HepG2 (cell line): ENCODE measurements around the gene FBRSL1. TPM values are rescaled to one million over a fixed set of nuclear protein-coding genes. Genes with fewer than 3 reads are reported as not detected.

Experiments used
- FIP1L1 ChIP-seq: fragments of 200-400 bp; formaldehyde crosslinking; IDR thresholded peaks from 2 replicates; pipeline ENCODE4 v1.6.1; 2018; ENCODE audit warnings: low read depth, mild to moderate bottlenecking, low read length, moderate library complexity, borderline replicate concordance; ENCODE audit not compliant: insufficient read depth
- HNF4G ChIP-seq, 2 experiments: sonication (generic) in 1 of 2; formaldehyde crosslinking in 1 of 2; IDR thresholded peaks; 2 replicates each; pipeline versions ENCODE4 v1.4.0 to v1.6.1; 2011 to 2020; ENCODE audit warnings: borderline replicate concordance in 2 of 2, low read depth in 2 of 2, mild to moderate bottlenecking in 2 of 2, low read length in 1 of 2, missing genetic modification reagents in 1 of 2, moderate library complexity in 1 of 2
- HOXD1 ChIP-seq: sonication (generic); formaldehyde crosslinking; IDR thresholded peaks from 2 replicates; pipeline ENCODE4 v1.5.0; 2020; ENCODE audit warnings: missing genetic modification reagents
- KAT8 ChIP-seq: IDR thresholded peaks from 2 replicates; pipeline ENCODE4 v1.6.1; 2016; ENCODE audit warnings: missing genetic modification reagents, missing compliant biosample characterization
- KLF6 ChIP-seq: IDR thresholded peaks from 2 replicates; pipeline ENCODE4 v1.8.0; 2016; ENCODE audit warnings: missing biosample characterization, missing genetic modification reagents
- MYC ChIP-seq: sonication (generic); formaldehyde crosslinking; IDR thresholded peaks from 2 replicates; pipeline ENCODE4 v1.9.0; 2021; ENCODE audit warnings: missing genetic modification reagents, borderline replicate concordance
- NKX3-1 ChIP-seq: sonication (generic); formaldehyde crosslinking; IDR thresholded peaks from 2 replicates; pipeline ENCODE4 v1.5.0; 2020; ENCODE audit warnings: missing genetic modification reagents
- POLR2AphosphoS2 ChIP-seq: IDR thresholded peaks from 2 replicates; pipeline ENCODE4 v1.6.1; 2011; ENCODE audit warnings: low read depth, low read length, improper control_type of control experiment
- SAFB2 ChIP-seq: sonication (generic); formaldehyde crosslinking; IDR thresholded peaks from 2 replicates; pipeline ENCODE4 v1.5.1; 2020; ENCODE audit warnings: missing genetic modification reagents, low read depth, mild to moderate bottlenecking, borderline replicate concordance
- SP140L ChIP-seq: sonication (generic); formaldehyde crosslinking; IDR thresholded peaks from 2 replicates; pipeline ENCODE4 v1.4.0; 2020; ENCODE audit warnings: missing genetic modification reagents, borderline replicate concordance
- ZBTB21 ChIP-seq: sonication (generic); formaldehyde crosslinking; IDR thresholded peaks from 2 replicates; pipeline ENCODE4 v1.4.0; 2020; ENCODE audit warnings: missing genetic modification reagents
- ZMYM4 ChIP-seq: sonication (generic); formaldehyde crosslinking; IDR thresholded peaks from 2 replicates; pipeline ENCODE4 v1.8.1; 2023; ENCODE audit warnings: mild to moderate bottlenecking, missing genetic modification reagents
- ZNF550 ChIP-seq: sonication (generic); formaldehyde crosslinking; IDR thresholded peaks from 2 replicates; pipeline ENCODE4 v1.4.0; 2020; ENCODE audit warnings: mild to moderate bottlenecking, missing genetic modification reagents, borderline replicate concordance
- ZNF616 ChIP-seq: sonication (generic); formaldehyde crosslinking; IDR thresholded peaks from 2 replicates; pipeline ENCODE4 v1.5.0; 2020; ENCODE audit warnings: low read depth, mild to moderate bottlenecking, missing genetic modification reagents
- polyA plus RNA-seq, 8 experiments: library from polyadenylated mRNA; depleted of rRNA in 3 of 8; stranded (reverse) in 7 of 8; unstranded in 1 of 8; fragments of >200 nt; fragmentation: Illumina TruSeq in 4 of 8; extraction: Trizol in 4 of 8; gene quantifications; 2 replicates each; pipeline versions ENCODE4 v1.2.1 to v1.2.3, GENCODE V29; 2011 to 2016; ENCODE audit warnings: low read depth in 4 of 8, missing spikeins in 1 of 8, mixed read lengths in 1 of 8; ENCODE audit not compliant: insufficient read depth in 1 of 8
- total RNA-seq, 5 experiments: library from RNA; depleted of rRNA; stranded (reverse); fragments of >200 nt; fragmentation: Illumina TruSeq; extraction: Trizol; gene quantifications; 2 replicates each; pipeline ENCODE4 v1.2.3, GENCODE V29; 2016; ENCODE audit warnings: low read depth in 1 of 5
- TF ChIP-seq, protein P1 (sequence below): sonication (generic); formaldehyde crosslinking; IDR thresholded peaks from 2 replicates; pipeline ENCODE4 v1.5.0; 2020; ENCODE audit warnings: missing genetic modification reagents
- TF ChIP-seq, protein P2 (sequence below): sonication (generic); formaldehyde crosslinking; IDR thresholded peaks from 2 replicates; pipeline ENCODE4 v1.4.0; 2020; ENCODE audit warnings: missing genetic modification reagents, low read depth, mild to moderate bottlenecking, borderline replicate concordance
- TF ChIP-seq, protein P3 (sequence below): sonication (generic); formaldehyde crosslinking; IDR thresholded peaks from 2 replicates; pipeline ENCODE4 v1.4.0; 2020; ENCODE audit warnings: missing genetic modification reagents
- TF ChIP-seq, protein P4 (sequence below): sonication (generic); formaldehyde crosslinking; IDR thresholded peaks from 2 replicates; pipeline ENCODE4 v1.5.1; 2020; ENCODE audit warnings: mild to moderate bottlenecking, missing genetic modification reagents, moderate library complexity
- TF ChIP-seq, protein P5 (sequence below): IDR thresholded peaks from 2 replicates; pipeline ENCODE4 v1.6.1; 2012; ENCODE audit warnings: low read depth, low read length, improper control_type of control experiment
- TF ChIP-seq, protein P6 (sequence below): IDR thresholded peaks from 2 replicates; pipeline ENCODE4 v1.6.1; 2018; ENCODE audit warnings: missing genetic modification reagents

The FBRSL1 gene
- total and polyA plus RNA-seq, 2 of the 13 experiments (the other 11 are each of a cell fraction or from before 2014, with no cell fraction given) = 3.6 to 7.9 TPM

DNA sequence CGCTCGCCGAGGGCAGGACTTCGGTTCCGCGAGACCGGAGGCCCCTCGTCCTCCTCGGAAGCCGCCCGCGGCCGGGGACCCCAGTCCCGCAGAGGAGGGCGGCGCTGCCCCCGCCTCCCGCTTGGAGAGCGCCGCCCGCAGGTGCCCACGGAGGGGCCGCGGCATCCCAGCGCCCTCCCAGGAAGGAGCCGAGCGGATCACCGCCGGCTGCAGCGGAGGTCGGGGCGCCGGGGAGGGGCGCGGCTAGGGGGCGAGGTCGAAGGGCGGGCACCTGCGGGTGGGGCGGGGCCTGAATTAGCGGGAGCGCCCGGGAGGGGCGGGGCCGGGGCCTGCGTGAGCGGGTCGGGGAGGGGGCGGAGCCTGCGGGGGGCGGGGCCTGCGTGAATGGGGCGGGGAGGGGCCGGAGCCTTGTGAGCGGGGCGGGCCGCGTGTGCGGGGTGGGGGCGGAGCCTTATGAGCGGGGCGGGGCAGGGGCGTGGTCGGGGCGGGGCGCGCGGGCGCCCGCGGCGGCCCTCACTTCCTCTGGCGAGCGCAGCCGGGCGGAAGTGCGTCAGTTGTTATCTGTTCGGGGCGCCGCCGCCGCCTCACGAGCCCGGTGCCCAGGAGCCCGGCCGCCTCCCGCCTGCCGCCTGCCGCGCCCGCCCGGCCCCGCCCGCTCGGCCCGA is at the start of gene FBRSL1 (continued):
- TF ChIP-seq, protein P1, sequence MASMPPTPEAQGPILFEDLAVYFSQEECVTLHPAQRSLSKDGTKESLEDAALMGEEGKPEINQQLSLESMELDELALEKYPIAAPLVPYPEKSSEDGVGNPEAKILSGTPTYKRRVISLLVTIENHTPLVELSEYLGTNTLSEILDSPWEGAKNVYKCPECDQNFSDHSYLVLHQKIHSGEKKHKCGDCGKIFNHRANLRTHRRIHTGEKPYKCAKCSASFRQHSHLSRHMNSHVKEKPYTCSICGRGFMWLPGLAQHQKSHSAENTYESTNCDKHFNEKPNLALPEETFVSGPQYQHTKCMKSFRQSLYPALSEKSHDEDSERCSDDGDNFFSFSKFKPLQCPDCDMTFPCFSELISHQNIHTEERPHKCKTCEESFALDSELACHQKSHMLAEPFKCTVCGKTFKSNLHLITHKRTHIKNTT (CRISPR knock-in tag) = no peak
- no peak for TF ChIP-seq SP140L (CRISPR knock-in tag)
- TF ChIP-seq, protein P2, sequence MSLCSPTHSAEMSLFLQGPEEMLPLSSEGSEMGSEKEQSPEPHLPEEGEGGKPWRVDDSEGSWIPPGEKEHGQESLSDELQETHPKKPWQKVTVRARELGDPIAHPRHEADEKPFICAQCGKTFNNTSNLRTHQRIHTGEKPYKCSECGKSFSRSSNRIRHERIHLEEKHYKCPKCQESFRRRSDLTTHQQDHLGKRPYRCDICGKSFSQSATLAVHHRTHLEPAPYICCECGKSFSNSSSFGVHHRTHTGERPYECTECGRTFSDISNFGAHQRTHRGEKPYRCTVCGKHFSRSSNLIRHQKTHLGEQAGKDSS (CRISPR knock-in tag) = no peak
- TF ChIP-seq, protein P3, sequence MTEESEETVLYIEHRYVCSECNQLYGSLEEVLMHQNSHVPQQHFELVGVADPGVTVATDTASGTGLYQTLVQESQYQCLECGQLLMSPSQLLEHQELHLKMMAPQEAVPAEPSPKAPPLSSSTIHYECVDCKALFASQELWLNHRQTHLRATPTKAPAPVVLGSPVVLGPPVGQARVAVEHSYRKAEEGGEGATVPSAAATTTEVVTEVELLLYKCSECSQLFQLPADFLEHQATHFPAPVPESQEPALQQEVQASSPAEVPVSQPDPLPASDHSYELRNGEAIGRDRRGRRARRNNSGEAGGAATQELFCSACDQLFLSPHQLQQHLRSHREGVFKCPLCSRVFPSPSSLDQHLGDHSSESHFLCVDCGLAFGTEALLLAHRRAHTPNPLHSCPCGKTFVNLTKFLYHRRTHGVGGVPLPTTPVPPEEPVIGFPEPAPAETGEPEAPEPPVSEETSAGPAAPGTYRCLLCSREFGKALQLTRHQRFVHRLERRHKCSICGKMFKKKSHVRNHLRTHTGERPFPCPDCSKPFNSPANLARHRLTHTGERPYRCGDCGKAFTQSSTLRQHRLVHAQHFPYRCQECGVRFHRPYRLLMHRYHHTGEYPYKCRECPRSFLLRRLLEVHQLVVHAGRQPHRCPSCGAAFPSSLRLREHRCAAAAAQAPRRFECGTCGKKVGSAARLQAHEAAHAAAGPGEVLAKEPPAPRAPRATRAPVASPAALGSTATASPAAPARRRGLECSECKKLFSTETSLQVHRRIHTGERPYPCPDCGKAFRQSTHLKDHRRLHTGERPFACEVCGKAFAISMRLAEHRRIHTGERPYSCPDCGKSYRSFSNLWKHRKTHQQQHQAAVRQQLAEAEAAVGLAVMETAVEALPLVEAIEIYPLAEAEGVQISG (CRISPR knock-in tag) = peak; percentile 18; the same call in 1 of the 2 replicates
- TF ChIP-seq, protein P4, sequence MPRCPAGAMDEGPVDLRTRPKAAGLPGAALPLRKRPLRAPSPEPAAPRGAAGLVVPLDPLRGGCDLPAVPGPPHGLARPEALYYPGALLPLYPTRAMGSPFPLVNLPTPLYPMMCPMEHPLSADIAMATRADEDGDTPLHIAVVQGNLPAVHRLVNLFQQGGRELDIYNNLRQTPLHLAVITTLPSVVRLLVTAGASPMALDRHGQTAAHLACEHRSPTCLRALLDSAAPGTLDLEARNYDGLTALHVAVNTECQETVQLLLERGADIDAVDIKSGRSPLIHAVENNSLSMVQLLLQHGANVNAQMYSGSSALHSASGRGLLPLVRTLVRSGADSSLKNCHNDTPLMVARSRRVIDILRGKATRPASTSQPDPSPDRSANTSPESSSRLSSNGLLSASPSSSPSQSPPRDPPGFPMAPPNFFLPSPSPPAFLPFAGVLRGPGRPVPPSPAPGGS = no peak
- TF ChIP-seq SAFB2 (CRISPR knock-in tag) = 0 out of 2 replicates have a peak, but pooled peaks have one; percentile 38
- TF ChIP-seq NKX3-1 (CRISPR knock-in tag) = no peak
- TF ChIP-seq KAT8 (CRISPR knock-in tag) = no peak
- no peak for TF ChIP-seq HOXD1
- no peak for TF ChIP-seq ZNF616 (CRISPR knock-in tag)
- no peak for TF ChIP-seq FIP1L1
- no peak for TF ChIP-seq ZNF550 (CRISPR knock-in tag)
- no peak for TF ChIP-seq ZMYM4 (CRISPR knock-in tag)
- TF ChIP-seq KLF6 (CRISPR knock-in tag) = no peak
- peak; percentile 34; the same call in 1 of the 2 replicates for TF ChIP-seq ZBTB21 (CRISPR knock-in tag)
- TF ChIP-seq, protein P5, sequence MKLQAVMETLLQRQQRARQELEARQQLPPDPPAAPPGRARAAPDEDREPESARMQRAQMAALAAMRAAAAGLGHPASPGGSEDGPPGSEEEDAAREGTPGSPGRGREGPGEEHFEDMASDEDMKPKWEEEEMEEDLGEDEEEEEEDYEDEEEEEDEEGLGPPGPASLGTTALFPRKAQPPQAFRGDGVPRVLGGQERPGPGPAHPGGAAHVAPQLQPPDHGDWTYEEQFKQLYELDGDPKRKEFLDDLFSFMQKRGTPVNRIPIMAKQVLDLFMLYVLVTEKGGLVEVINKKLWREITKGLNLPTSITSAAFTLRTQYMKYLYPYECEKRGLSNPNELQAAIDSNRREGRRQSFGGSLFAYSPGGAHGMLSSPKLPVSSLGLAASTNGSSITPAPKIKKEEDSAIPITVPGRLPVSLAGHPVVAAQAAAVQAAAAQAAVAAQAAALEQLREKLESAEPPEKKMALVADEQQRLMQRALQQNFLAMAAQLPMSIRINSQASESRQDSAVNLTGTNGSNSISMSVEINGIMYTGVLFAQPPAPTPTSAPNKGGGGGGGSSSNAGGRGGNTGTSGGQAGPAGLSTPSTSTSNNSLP = no peak
- no peak for TF ChIP-seq HNF4G (IDR thresholded peaks at IDR 0.05; ENCODE audit: borderline replicate concordance, low read depth, low read length)
- no peak for TF ChIP-seq HNF4G (CRISPR knock-in tag; IDR thresholded peaks at IDR 0.05; ENCODE audit: borderline replicate concordance, low read depth)
- TF ChIP-seq MYC (CRISPR knock-in tag) = 0 out of 2 replicates have a peak, but pooled peaks have one; percentile 15
- TF ChIP-seq, protein P6, sequence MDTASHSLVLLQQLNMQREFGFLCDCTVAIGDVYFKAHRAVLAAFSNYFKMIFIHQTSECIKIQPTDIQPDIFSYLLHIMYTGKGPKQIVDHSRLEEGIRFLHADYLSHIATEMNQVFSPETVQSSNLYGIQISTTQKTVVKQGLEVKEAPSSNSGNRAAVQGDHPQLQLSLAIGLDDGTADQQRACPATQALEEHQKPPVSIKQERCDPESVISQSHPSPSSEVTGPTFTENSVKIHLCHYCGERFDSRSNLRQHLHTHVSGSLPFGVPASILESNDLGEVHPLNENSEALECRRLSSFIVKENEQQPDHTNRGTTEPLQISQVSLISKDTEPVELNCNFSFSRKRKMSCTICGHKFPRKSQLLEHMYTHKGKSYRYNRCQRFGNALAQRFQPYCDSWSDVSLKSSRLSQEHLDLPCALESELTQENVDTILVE (CRISPR knock-in tag) = no peak
- TF ChIP-seq POLR2AphosphoS2 = no peak
